PC-9 (cell line): ENCODE data around the gene RAE1.

Source experiments
- EZH2 ChIP-seq: fragments of 200-600 bp; sonication (generic); IDR thresholded peaks from 2 replicates; pipeline ENCODE4 v1.8.0; 2017; ENCODE audit warnings: antibody characterized with exemption, low read depth
- TF ChIP-seq, protein P1 (sequence below): fragments of 200-600 bp; sonication (generic); conservative IDR thresholded peaks from 2 replicates; pipeline ENCODE4 v1.6.1; 2017; ENCODE audit warnings: mixed run types, antibody characterized with exemption, mild to moderate bottlenecking, moderate library complexity

DNA sequence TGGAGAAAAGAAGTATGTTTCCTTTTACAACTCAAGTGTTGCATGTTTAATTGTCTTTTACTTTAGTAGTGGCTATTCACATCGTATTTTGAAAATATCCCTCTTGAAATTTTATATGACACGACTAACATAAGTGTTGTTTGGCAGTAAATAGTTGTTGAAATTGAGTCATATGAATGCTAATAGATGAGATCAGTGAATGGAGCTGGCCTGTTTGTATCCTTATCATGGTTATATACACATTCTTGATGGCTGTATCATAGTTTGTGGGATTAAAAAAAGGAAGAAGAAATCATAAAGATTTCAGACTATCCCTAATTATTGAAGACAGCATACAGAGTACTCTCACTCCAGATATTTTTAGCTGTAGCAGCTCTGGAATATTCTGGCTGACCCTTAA, 8.2 kb upstream of the RAE1 start:
- TF ChIP-seq, protein P1, sequence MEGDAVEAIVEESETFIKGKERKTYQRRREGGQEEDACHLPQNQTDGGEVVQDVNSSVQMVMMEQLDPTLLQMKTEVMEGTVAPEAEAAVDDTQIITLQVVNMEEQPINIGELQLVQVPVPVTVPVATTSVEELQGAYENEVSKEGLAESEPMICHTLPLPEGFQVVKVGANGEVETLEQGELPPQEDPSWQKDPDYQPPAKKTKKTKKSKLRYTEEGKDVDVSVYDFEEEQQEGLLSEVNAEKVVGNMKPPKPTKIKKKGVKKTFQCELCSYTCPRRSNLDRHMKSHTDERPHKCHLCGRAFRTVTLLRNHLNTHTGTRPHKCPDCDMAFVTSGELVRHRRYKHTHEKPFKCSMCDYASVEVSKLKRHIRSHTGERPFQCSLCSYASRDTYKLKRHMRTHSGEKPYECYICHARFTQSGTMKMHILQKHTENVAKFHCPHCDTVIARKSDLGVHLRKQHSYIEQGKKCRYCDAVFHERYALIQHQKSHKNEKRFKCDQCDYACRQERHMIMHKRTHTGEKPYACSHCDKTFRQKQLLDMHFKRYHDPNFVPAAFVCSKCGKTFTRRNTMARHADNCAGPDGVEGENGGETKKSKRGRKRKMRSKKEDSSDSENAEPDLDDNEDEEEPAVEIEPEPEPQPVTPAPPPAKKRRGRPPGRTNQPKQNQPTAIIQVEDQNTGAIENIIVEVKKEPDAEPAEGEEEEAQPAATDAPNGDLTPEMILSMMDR = no peak
- no peak for TF ChIP-seq EZH2
